ENCODE data around the gene STK32B. TPM values are rescaled to one million over a fixed set of nuclear protein-coding genes. Genes with fewer than 3 reads are reported as not detected.

STK32B gene
- total and polyA plus RNA-seq, 4 donors, result 0.02 to 0.28 (median 0.08) TPM; not detected in 1

- peaks cover 0 to 2% (median 0%) of the 10 kb centered on the region in 4 donors for H3K27me3 ChIP-seq (ENCODE audit: control insufficient read depth in 4 of 4, insufficient read depth in 4 of 4, low read length in 3 of 4)
- H3K27ac ChIP-seq (ENCODE audit: low read depth in 1 of 2, low read length in 2 of 2), result no peak overlapping the region
- H3K9me3 ChIP-seq (ENCODE audit: control insufficient read depth in 4 of 4, low read length in 3 of 4), result no peaks in the 10 kb centered on the region
- no peak for TF ChIP-seq CTCF (IDR thresholded peaks at IDR 0.05; ENCODE audit: low read depth, low read length, missing input control)
- no peak for TF ChIP-seq NR2F2 (IDR thresholded peaks at IDR 0.05)
- peak in 1 of 2 donors; percentile 42 for TF ChIP-seq HNF4A (conservative IDR thresholded peaks at IDR 0.05)
- WGBS, result 41% methylated on average over 4 of the region's 4 CpGs
- H3K4me1 ChIP-seq (ENCODE audit: control insufficient read depth in 4 of 4, insufficient read depth in 4 of 4, low read length in 3 of 4), result peaks cover 0 to 4% (median 0%) of the 10 kb centered on the region in 4 donors
- H3K36me3 ChIP-seq (ENCODE audit: control insufficient read depth in 4 of 4, insufficient read depth in 3 of 4, low read depth in 1 of 4, low read length in 3 of 4), result no peaks in the 10 kb centered on the region
- no peak overlapping the region for H3K4me3 ChIP-seq (ENCODE audit: low read depth in 1 of 3, low read length in 3 of 3)
- H3K9ac ChIP-seq (ENCODE audit: low read depth in 1 of 2, low read length in 2 of 2), result no peak overlapping the region
- no peak for DNase-seq (ENCODE audit: low spot score)
These were observed 334.5 kb downstream of the STK32B start for GRCh38 chr4:5385741-5386311.

GRCh38 chr4:5386921-5387320 is 335.6 kb downstream of the STK32B start:
- H3K9me3 ChIP-seq (ENCODE audit: control insufficient read depth in 4 of 4, low read length in 3 of 4), result no peaks in the 10 kb centered on the region
- peaks cover 0 to 4% (median 0%) of the 10 kb centered on the region in 4 donors for H3K4me1 ChIP-seq (ENCODE audit: control insufficient read depth in 4 of 4, insufficient read depth in 4 of 4, low read length in 3 of 4)
- 91% methylated on average over 14 of the region's 14 CpGs for WGBS
- DNase-seq (ENCODE audit: low spot score), result no peak
- no peak overlapping the region for H3K9ac ChIP-seq (ENCODE audit: low read depth in 1 of 2, low read length in 2 of 2)
- H3K4me3 ChIP-seq (ENCODE audit: low read depth in 1 of 3, low read length in 3 of 3), result no peak overlapping the region
- no peak overlapping the region for H3K27ac ChIP-seq (ENCODE audit: low read depth in 1 of 2, low read length in 2 of 2)
- TF ChIP-seq ATF3 (IDR thresholded peaks at IDR 0.05) (no peak), TAF1 (conservative IDR thresholded peaks at IDR 0.05) (no peak), GABPA (IDR thresholded peaks at IDR 0.05 in 1 of 2, conservative IDR thresholded peaks at IDR 0.05 in 1 of 2) (no peak), REST (IDR thresholded peaks at IDR 0.05) (no peak), SP1 (IDR thresholded peaks at IDR 0.05) (no peak), RAD21 (IDR thresholded peaks at IDR 0.05) (no peak), MAX (IDR thresholded peaks at IDR 0.05) (no peak), HNF4A (conservative IDR thresholded peaks at IDR 0.05) (no peak), EGR1 (IDR thresholded peaks at IDR 0.05; ENCODE audit: low read depth in 2 of 2) (no peak), FOXA2 (IDR thresholded peaks at IDR 0.05) (no peak), CTCF (IDR thresholded peaks at IDR 0.05; ENCODE audit: low read depth, low read length, missing input control) (no peak), JUND (IDR thresholded peaks at IDR 0.05) (no peak), ZBTB33 (IDR thresholded peaks at IDR 0.05) (no peak)
- H3K27me3 ChIP-seq (ENCODE audit: control insufficient read depth in 4 of 4, insufficient read depth in 4 of 4, low read length in 3 of 4), result peaks cover 0 to 2% (median 0%) of the 10 kb centered on the region in 4 donors
- no peaks in the 10 kb centered on the region for H3K36me3 ChIP-seq (ENCODE audit: control insufficient read depth in 4 of 4, insufficient read depth in 3 of 4, low read depth in 1 of 4, low read length in 3 of 4)

All from liver (tissue), 9 donors.